OCI-LY3 (cell line): ENCODE measurements around the gene LYSMD1.

Experiments
- H2AFZ ChIP-seq: fragments of 200-600, 300-600 bp; shearing (Covaris generic); 2 replicates; pipeline ENCODE4 v1.6.0; 2014; ENCODE audit warnings: antibody characterized with exemption, low read depth, low read length
- H3K27ac ChIP-seq: fragments of 200-600, 300-600 bp; sonication (generic); 2 replicates; pipeline ENCODE4 v1.5.1; 2014; ENCODE audit warnings: mild to moderate bottlenecking, low read length, moderate library complexity, mixed read lengths
- H3K27me3 ChIP-seq: fragments of 200-600, 300-600 bp; sonication (generic); 2 replicates; pipeline ENCODE4 v1.6.1; 2014; ENCODE audit warnings: low read depth, low read length, mixed read lengths
- H3K36me3 ChIP-seq: fragments of 200-600, 300-600 bp; sonication (generic); replicated peaks from 2 replicates; pipeline ENCODE3; 2014; ENCODE audit warnings: low read depth, low read length, mixed read lengths
- H3K4me1 ChIP-seq: fragments of 300-600, 200-600 bp; sonication (generic); 2 replicates; pipeline ENCODE4 v1.6.1; 2014; ENCODE audit warnings: low read length, mixed read lengths
- H3K4me2 ChIP-seq: fragments of 200-600, 300-600 bp; sonication (generic); 2 replicates; pipeline ENCODE4 v1.6.1; 2014; ENCODE audit warnings: low read length, mixed read lengths
- H3K4me3 ChIP-seq: fragments of 300-600, 200-600 bp; sonication (generic); 2 replicates; pipeline ENCODE4 v1.5.1; 2014; ENCODE audit warnings: antibody characterized with exemption, mild to moderate bottlenecking, low read length, moderate library complexity
- H3K79me2 ChIP-seq: fragments of 300-600, 200-600 bp; shearing (Covaris generic); 2 replicates; pipeline ENCODE4 v1.6.1; 2014; ENCODE audit warnings: mild to moderate bottlenecking, low read length, mixed read lengths
- H3K9ac ChIP-seq: fragments of 300-600, 200-600 bp; shearing (Covaris generic); 2 replicates; pipeline ENCODE4 v1.6.0; 2014; ENCODE audit warnings: mild to moderate bottlenecking, low read length, moderate library complexity
- H3K9me3 ChIP-seq: fragments of 200-600, 300-600 bp; shearing (Covaris generic); 2 replicates; pipeline ENCODE4 v1.6.1; 2014; ENCODE audit warnings: low read length, mixed read lengths; ENCODE audit not compliant: insufficient read depth
- H4K20me1 ChIP-seq: fragments of 200-600, 300-600 bp; sonication (generic); 2 replicates; pipeline ENCODE4 v1.6.1; 2016; ENCODE audit warnings: low read length, mixed read lengths; ENCODE audit not compliant: insufficient read depth
- CTCF ChIP-seq: fragments of 200-600, 300-600 bp; sonication (generic); IDR thresholded peaks from 2 replicates; pipeline ENCODE4 v1.5.1; 2014; ENCODE audit warnings: antibody characterized with exemption, low read length, low read depth
- EZH2phosphoT487 ChIP-seq: fragments of 200-600 bp; shearing (Covaris generic); IDR thresholded peaks from 2 replicates; pipeline ENCODE4 v1.6.1; 2018; ENCODE audit warnings: antibody characterized with exemption, mixed run types, low read depth

The LYSMD1 gene

GRCh38 chr1:151137789-151138188, 27.9 kb downstream of the LYSMD1 start:
- Histone ChIP-seq H3K9me3 (no peaks in the 10 kb centered on the region), H3K4me2 (no peak overlapping the region), H2AFZ (no peak overlapping the region), H4K20me1 (no peaks in the 10 kb centered on the region), H3K4me3 (no peak overlapping the region), H3K27me3 (no peaks in the 10 kb centered on the region; the same call in 1 of the 2 replicates), H3K36me3 (no peaks in the 10 kb centered on the region), H3K27ac (no peak overlapping the region), H3K9ac (no peak overlapping the region), H3K79me2 (no peaks in the 10 kb centered on the region), H3K4me1 (peaks cover 6% of the 10 kb centered on the region; the same call in 1 of the 2 replicates)
- TF ChIP-seq CTCF (no peak), EZH2phosphoT487 (no peak)

GRCh38 chr1:151135433-151136385, 30.0 kb downstream of the LYSMD1 start:
- no peak overlapping the region for H3K9ac ChIP-seq
- no peaks in the 10 kb centered on the region for H3K4me1 ChIP-seq
- no peaks in the 10 kb centered on the region for H4K20me1 ChIP-seq
- H3K36me3 ChIP-seq, result no peaks in the 10 kb centered on the region
- TF ChIP-seq EZH2phosphoT487 (no peak), CTCF (peak; percentile 17; the same call in 1 of the 2 replicates)
- no peak overlapping the region for H3K4me2 ChIP-seq
- no peak overlapping the region for H3K27ac ChIP-seq
- H3K9me3 ChIP-seq, result no peaks in the 10 kb centered on the region
- H3K79me2 ChIP-seq, result no peaks in the 10 kb centered on the region
- H2AFZ ChIP-seq, result no peak overlapping the region
- H3K27me3 ChIP-seq, result no peaks in the 10 kb centered on the region; the same call in 1 of the 2 replicates
- H3K4me3 ChIP-seq, result no peak overlapping the region

GRCh38 chr1:151134991-151135390, 30.7 kb downstream of the LYSMD1 start:
- H4K20me1 ChIP-seq, result no peaks in the 10 kb centered on the region
- TF ChIP-seq CTCF (no peak), EZH2phosphoT487 (no peak)
- no peak overlapping the region for H3K9ac ChIP-seq
- no peaks in the 10 kb centered on the region for H3K36me3 ChIP-seq
- H3K27me3 ChIP-seq, result no peaks in the 10 kb centered on the region; the same call in 1 of the 2 replicates
- no peak overlapping the region for H3K4me2 ChIP-seq
- H2AFZ ChIP-seq, result no peak overlapping the region
- no peaks in the 10 kb centered on the region for H3K4me1 ChIP-seq
- no peaks in the 10 kb centered on the region for H3K9me3 ChIP-seq
- no peak overlapping the region for H3K27ac ChIP-seq
- H3K4me3 ChIP-seq, result no peak overlapping the region
- H3K79me2 ChIP-seq, result no peaks in the 10 kb centered on the region

- Histone ChIP-seq H3K79me2 (no peaks in the 10 kb centered on the region), H3K4me2 (no peak overlapping the region), H3K4me1 (no peaks in the 10 kb centered on the region), H3K27ac (no peak overlapping the region), H2AFZ (no peak overlapping the region), H3K9me3 (no peaks in the 10 kb centered on the region), H3K27me3 (no peaks in the 10 kb centered on the region), H3K9ac (no peak overlapping the region), H4K20me1 (no peaks in the 10 kb centered on the region), H3K4me3 (no peak overlapping the region), H3K36me3 (no peaks in the 10 kb centered on the region)
- TF ChIP-seq EZH2phosphoT487, result no peak
- TF ChIP-seq CTCF, result no peak
Measured at GRCh38 chr1:151134396-151134795, 31.3 kb downstream of the LYSMD1 start.
